Uterus (tissue), 4 donors: ENCODE data around the gene ANAPC13. TPM values are rescaled to one million over a fixed set of nuclear protein-coding genes. Genes with fewer than 3 reads are reported as not detected.

Experiments
- DNase-seq, 2 donors: peaks; one replicate each; pipeline ENCODE4 v3.0.0-alpha.2; 2019 to 2020
- H3K27ac ChIP-seq, 2 donors: fragments of 200-600 bp; sonication (generic); 1 replicate in 1 of 2; 2 replicates in 1 of 2; pipeline ENCODE4 v1.5.1; 2016 to 2018
- H3K27me3 ChIP-seq, 2 donors: fragments of 200-600 bp; sonication (generic); one replicate each; pipeline ENCODE4 v1.5.1; 2018 to 2019; ENCODE audit warnings: control low read depth in 1 of 2
- H3K36me3 ChIP-seq, 2 donors: fragments of 200-600 bp; sonication (generic); one replicate each; pipeline ENCODE4 v1.5.1; 2019; ENCODE audit warnings: control low read depth in 1 of 2
- H3K4me1 ChIP-seq, 2 donors: fragments of 200-600 bp; sonication (generic); one replicate each; pipeline ENCODE4 v1.5.1; 2018 to 2019; ENCODE audit warnings: control low read depth in 1 of 2
- H3K4me3 ChIP-seq, 2 donors: fragments of 200-600 bp; sonication (generic); 1 replicate in 1 of 2; 2 replicates in 1 of 2; pipeline ENCODE4 v1.5.1; 2018 to 2019; ENCODE audit warnings: mild to moderate bottlenecking in 1 of 2
- H3K9me3 ChIP-seq, 2 donors: fragments of 200-600 bp; sonication (generic); one replicate each; pipeline ENCODE4 v1.5.1; 2019; ENCODE audit warnings: control low read depth in 1 of 2
- POLR2A ChIP-seq, 2 donors: fragments of 450-650 bp; IDR thresholded peaks; one replicate each; pipeline ENCODE4 v1.6.1; 2016; ENCODE audit warnings: antibody characterized with exemption in 2 of 2, mild to moderate bottlenecking in 1 of 2, moderate library complexity in 1 of 2
- intact Hi-C: fragments of 100-400 bp; cut with DNase I; formaldehyde crosslinking; loops from one replicate; pipeline ENCODE4 v1.15.1; 2023; ENCODE audit warnings: low total_unique reads
- total RNA-seq, 4 donors: library from RNA; depleted of rRNA in 3 of 4; stranded (reverse); fragments of >200 nt in 3 of 4; gene quantifications; one replicate each; pipeline versions ENCODE4 v1.1.0 to v1.2.4, GENCODE V29; 2014 to 2023
- TF ChIP-seq, protein P1 (sequence below), 4 experiments: fragments of 200-600 bp in 2 of 4; fragments of 450-650 bp in 2 of 4; sonication (generic) in 2 of 4; IDR thresholded peaks; one replicate each; pipeline ENCODE4 v1.5.1; 2016 to 2019; ENCODE audit warnings: antibody characterized with exemption in 4 of 4, mild to moderate bottlenecking in 2 of 4, moderate library complexity in 1 of 4
- donor health status: DM: yes; HTN: yes; CAD: no.

The ANAPC13 gene, protein sequence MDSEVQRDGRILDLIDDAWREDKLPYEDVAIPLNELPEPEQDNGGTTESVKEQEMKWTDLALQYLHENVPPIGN
- 10 to 100 TPM; 17.6 to 64.8 (median 51.7) TPM for total RNA-seq

DNA sequence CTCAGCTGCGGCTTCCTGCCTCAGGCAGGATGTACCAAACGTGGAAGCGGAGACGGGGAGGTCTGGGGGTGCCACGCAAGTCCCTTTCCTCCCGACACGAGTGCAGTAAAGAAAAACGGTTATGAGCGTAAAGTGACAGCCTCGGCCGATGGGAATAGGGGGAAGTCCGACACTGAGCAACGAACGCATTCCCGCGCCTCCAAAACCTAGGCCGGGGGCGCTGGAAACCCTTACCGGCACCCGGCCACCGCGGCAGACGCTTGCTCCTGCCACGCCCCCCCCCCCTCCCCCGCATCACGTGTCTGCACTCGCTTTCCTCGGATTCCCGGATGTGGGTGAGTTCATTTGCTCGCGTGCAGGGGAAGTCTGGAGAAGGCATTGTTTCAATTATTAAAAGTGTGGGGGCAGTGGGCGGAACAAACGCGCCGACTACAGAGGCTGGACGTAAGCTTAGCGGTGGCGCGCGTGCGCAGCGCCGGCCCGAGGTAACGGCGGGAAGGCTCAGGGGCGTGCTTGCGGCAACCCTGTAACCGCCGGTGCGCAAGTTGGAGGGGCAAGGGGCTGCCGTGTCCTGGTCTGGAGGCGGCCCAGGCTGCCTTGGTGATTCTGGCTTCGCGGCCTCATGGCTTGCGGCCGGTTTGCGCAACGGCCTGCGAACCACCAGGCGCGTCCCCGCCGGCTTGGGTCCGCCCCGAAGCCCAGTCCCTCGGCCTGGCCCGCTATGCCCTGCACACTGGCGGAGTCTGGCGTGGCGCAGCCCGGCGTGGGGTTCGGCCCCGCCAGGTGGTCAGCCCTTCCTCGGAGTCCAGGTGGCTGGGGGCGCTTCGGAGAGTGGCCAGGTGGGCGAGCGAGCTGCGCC is at the start of gene ANAPC13, which contains the start of gene CEP63:
TSS of gene ANAPC13 (minus strand) at position 268 of the 859 bp plus-strand sequence. CDS start 3,081 bp downstream, outside the sequence.
TSS of gene CEP63 (plus strand) at position 340 of the 859 bp plus-strand sequence. CDS start 9,264 bp downstream, outside the sequence.
- intact Hi-C loops = no loop called here
- peak; percentile 51 to 78 for TF ChIP-seq POLR2A (IDR thresholded peaks at IDR 0.05)
- TF ChIP-seq, protein P1, sequence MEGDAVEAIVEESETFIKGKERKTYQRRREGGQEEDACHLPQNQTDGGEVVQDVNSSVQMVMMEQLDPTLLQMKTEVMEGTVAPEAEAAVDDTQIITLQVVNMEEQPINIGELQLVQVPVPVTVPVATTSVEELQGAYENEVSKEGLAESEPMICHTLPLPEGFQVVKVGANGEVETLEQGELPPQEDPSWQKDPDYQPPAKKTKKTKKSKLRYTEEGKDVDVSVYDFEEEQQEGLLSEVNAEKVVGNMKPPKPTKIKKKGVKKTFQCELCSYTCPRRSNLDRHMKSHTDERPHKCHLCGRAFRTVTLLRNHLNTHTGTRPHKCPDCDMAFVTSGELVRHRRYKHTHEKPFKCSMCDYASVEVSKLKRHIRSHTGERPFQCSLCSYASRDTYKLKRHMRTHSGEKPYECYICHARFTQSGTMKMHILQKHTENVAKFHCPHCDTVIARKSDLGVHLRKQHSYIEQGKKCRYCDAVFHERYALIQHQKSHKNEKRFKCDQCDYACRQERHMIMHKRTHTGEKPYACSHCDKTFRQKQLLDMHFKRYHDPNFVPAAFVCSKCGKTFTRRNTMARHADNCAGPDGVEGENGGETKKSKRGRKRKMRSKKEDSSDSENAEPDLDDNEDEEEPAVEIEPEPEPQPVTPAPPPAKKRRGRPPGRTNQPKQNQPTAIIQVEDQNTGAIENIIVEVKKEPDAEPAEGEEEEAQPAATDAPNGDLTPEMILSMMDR (IDR thresholded peaks at IDR 0.05) = peak in 2 of 4 experiments; percentile 8 to 10
- peak; percentile 91 to 97 for DNase-seq
- Histone ChIP-seq H3K27ac (peak within 1 kb of the TSS; percentile 95 to 97), H3K4me1 (peaks cover 0 to 8% of the 10 kb centered on the region in 2 donors), H3K36me3 (no peaks in the 10 kb centered on the region), H3K9me3 (no peaks in the 10 kb centered on the region), H3K27me3 (no peaks in the 10 kb centered on the region), H3K4me3 (peak within 1 kb of the TSS; percentile 72 to 95)

DNA sequence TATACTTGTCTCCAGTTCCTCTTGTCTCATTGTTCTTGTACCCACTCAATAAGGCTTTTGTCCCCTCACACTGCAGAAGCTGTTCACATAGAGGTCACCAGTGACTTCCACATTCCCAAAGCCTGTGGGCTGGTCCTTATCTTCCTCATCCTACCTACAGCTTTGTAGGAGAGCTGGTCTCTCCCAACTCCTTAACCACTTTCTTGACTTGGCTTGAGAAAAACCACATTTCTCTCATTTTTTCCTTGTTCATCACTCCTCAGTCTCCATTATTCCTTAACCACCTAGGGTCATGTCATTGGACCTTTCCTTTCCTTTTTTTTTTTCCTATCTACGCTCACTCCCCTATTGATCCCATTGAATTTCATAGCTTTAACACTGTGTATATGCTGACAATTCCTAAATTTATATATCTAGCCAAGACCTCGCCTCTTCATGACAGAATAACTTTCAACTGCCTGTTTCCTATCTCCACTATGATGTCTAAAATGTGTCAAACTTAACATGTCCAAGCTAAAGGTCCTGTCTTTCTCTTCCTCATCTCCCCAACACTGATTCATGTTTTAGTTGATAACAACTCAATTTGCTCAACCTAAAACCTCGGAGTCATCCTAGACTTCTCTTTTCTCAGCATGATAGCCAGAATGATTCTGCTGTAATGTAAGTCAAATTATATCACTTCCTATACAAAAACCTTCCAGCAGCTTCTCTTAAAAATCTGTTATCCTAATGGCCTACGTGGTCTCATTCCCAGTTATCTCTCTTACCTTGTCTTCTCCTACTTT is 49.6 kb upstream of the ANAPC13 start:
- no peaks in the 10 kb centered on the region for H3K36me3 ChIP-seq
- no peak overlapping the region for H3K4me3 ChIP-seq
- intact Hi-C loops = no loop called here
- no peaks in the 10 kb centered on the region for H3K9me3 ChIP-seq
- H3K27ac ChIP-seq = no peak overlapping the region
- H3K27me3 ChIP-seq = no peaks in the 10 kb centered on the region
- no peak for DNase-seq
- TF ChIP-seq, protein P1 (IDR thresholded peaks at IDR 0.05) = no peak
- TF ChIP-seq POLR2A (IDR thresholded peaks at IDR 0.05) = no peak
- H3K4me1 ChIP-seq = no peaks in the 10 kb centered on the region

DNA sequence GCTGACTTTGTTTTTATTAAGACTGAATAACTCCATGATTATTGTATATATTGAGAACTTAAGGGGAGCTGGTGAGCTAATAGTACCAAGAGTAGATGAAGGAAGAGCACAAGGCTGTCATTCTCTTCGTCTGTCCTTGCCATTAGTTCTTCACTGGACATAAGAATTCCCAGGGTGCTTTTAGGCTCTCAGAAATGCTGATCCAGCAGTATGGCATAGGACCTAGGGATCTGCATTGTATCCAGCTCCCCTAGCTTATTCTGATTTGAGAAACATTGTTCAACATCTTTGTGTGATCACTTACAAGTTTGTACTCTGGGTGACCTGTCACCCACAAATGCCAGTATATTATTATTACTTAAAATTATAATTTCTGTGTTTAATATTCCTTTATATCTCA is 47.7 kb upstream of the ANAPC13 start:
- TF ChIP-seq POLR2A (IDR thresholded peaks at IDR 0.05) = no peak
- TF ChIP-seq, protein P1 (IDR thresholded peaks at IDR 0.05) = no peak
- Histone ChIP-seq H3K9me3 (no peaks in the 10 kb centered on the region), H3K4me3 (no peak overlapping the region), H3K27ac (no peak overlapping the region), H3K4me1 (no peaks in the 10 kb centered on the region), H3K27me3 (no peaks in the 10 kb centered on the region), H3K36me3 (no peaks in the 10 kb centered on the region)
- intact Hi-C loops = no loop called here
- no peak for DNase-seq

DNA sequence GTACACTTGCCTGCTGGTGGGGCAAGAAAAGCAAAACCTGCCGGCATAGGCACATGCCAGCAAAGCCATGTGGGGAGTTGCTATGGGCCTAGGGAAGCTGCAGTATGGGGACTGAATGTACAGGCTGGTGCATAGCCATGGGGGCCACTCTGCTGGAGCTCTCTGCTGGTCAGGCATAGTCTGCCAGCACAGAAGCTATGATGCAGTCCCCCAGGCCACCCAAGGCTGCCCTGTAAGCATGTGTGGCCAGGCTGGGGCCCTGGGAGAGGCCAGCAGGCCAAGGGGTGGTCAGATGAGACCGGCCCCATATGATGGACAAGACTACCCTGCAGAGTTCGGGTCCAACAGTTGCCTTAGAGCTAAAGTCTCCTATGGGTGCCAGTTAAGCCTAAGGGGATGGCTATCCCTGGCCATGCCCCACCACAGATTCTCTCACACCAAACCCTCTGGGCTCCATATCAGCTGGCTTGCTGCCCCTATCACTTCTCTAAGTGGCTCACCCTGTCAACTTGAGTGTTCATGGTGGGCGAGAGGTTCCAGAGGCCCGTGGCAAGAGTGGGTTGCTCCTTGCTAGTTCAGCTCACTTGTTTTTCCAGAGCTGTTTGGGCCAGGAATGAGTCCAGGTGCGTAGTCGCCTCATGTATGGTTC is 41.9 kb upstream of the ANAPC13 start:
- Histone ChIP-seq H3K9me3 (peaks cover 0 to 18% of the 10 kb centered on the region in 2 donors), H3K4me1 (no peaks in the 10 kb centered on the region), H3K36me3 (no peaks in the 10 kb centered on the region), H3K27ac (no peak overlapping the region), H3K4me3 (no peak overlapping the region), H3K27me3 (no peaks in the 10 kb centered on the region)
- no peak for DNase-seq
- TF ChIP-seq, protein P1 (IDR thresholded peaks at IDR 0.05) = no peak
- TF ChIP-seq POLR2A (IDR thresholded peaks at IDR 0.05) = no peak
- intact Hi-C loops = no loop called here
